Erythroblast (primary cell): ENCODE results near the gene DACH1.

Experiments used
- GATA1 ChIP-seq: IDR thresholded peaks from 2 replicates; pipeline ENCODE4 v1.6.1; 2011; ENCODE audit warnings: low read depth, mild to moderate bottlenecking, control low read depth, low read length, moderate library complexity
- POLR2A ChIP-seq: IDR thresholded peaks from 2 replicates; pipeline ENCODE4 v1.6.1; 2011; ENCODE audit warnings: mild to moderate bottlenecking, low read length

- TF ChIP-seq POLR2A (no peak), GATA1 (no peak)
These were observed 350.5 kb downstream of the DACH1 start for GRCh38 chr13:71516521-71516920.
